ENCODE measurements around the gene TAF4. TPM values are rescaled to one million over a fixed set of nuclear protein-coding genes. Genes with fewer than 3 reads are reported as not detected.
"Not testable (repeated sequence)": the region's sequence is repeated elsewhere in the genome, so short reads cannot be mapped to it uniquely, and the experiment has no call there.

TAF4 gene
- total RNA-seq, 4 donors from 2014 or later: 13.9 to 22.0 (median 18.6) TPM

GRCh38 chr20:62087632-62088031 is 22.0 kb upstream of the TAF4 start:
- H3K27me3 ChIP-seq: no peaks in the 10 kb centered on the region
- H3K27ac ChIP-seq: no peak overlapping the region
- no peaks in the 10 kb centered on the region for H3K9me3 ChIP-seq
- intact Hi-C loops (cut with DNase I): no loop called here
- H3K36me3 ChIP-seq: no peaks in the 10 kb centered on the region
- H3K4me3 ChIP-seq (replicated peaks in 1 of 3): no peak overlapping the region
- DNase-seq: no peak
- H3K4me1 ChIP-seq: no peaks in the 10 kb centered on the region
- TF ChIP-seq CTCF (IDR thresholded peaks at IDR 0.05) (no peak), POLR2A (IDR thresholded peaks at IDR 0.05) (no peak)
- 90 to 92% methylated on average over 17 of the region's 17 CpGs for WGBS, 2 donors

DNA sequence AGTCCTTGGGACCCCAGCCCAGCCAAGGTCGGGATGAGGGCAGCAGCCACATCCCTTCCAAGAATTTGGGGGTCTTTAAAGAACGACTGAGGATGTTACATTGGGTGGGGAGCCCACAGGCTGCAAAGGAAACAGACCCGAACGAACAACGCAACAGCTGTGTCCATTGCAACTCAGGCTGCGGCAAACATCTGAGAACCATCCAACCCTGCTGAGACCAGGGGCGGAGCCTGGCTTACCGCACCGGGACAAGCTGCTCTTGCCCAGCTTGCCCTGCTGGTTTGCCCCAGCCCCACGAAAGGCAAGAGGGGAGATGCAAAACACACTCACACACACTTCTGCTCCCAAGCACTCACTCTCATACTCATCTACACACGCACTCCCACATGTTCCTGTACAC is 21.5 kb upstream of the TAF4 start:
- Histone ChIP-seq H3K4me3 (replicated peaks in 1 of 3) (no peak overlapping the region), H3K27me3 (no peaks in the 10 kb centered on the region), H3K27ac (no peak overlapping the region), H3K4me1 (no peaks in the 10 kb centered on the region), H3K9me3 (no peaks in the 10 kb centered on the region), H3K36me3 (no peaks in the 10 kb centered on the region)
- 20 to 21% methylated on average over 11 of the region's 11 CpGs for WGBS, 2 donors
- DNase-seq: no peak
- intact Hi-C loops (cut with DNase I): no loop called here
- no peak for TF ChIP-seq CTCF (IDR thresholded peaks at IDR 0.05)
- no peak for TF ChIP-seq POLR2A (IDR thresholded peaks at IDR 0.05)

DNA sequence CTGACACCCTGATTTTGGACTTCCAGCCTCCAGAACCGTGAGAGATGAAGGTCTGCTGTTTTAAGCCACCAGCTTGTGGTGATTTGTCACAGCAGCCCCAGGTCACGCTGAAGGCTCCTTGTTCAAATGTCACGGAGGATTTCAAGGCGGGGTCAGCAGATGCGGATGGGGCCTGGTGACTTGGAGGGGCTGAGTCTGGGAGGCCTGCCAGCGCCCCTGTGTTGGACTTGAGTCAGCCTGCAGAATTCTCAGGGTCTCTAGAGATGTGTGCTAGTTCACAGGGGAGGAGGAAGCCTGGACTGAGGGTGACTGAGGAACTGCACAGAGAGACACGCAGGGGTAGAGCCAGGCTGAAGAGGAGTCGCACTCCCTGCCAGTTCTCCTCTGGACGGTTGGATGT is 19.5 kb upstream of the TAF4 start:
- DNase-seq: no peak
- no peaks in the 10 kb centered on the region for H3K9me3 ChIP-seq
- H3K27ac ChIP-seq: no peak overlapping the region
- intact Hi-C loops (cut with DNase I): no loop called here
- no peaks in the 10 kb centered on the region for H3K4me1 ChIP-seq
- no peaks in the 10 kb centered on the region for H3K27me3 ChIP-seq
- no peak overlapping the region for H3K4me3 ChIP-seq (replicated peaks in 1 of 3)
- H3K36me3 ChIP-seq: no peaks in the 10 kb centered on the region
- 77 to 79% methylated on average over 9 of the region's 9 CpGs for WGBS, 2 donors
- TF ChIP-seq POLR2A (IDR thresholded peaks at IDR 0.05): no peak
- no peak for TF ChIP-seq CTCF (IDR thresholded peaks at IDR 0.05)

- H3K36me3 ChIP-seq; intact Hi-C loops (cut with DNase I); H3K4me1 ChIP-seq; H3K4me3 ChIP-seq (replicated peaks in 1 of 3); H3K9me3 ChIP-seq; H3K27ac ChIP-seq; H3K27me3 ChIP-seq; DNase-seq: not testable (repeated sequence)
- 84 to 87% methylated on average over 9 of the region's 9 CpGs for WGBS, 2 donors
These were observed 18.5 kb upstream of the TAF4 start for GRCh38 chr20:62084224-62084623.

GRCh38 chr20:62083312-62083711 is 17.6 kb upstream of the TAF4 start:
- no peak for DNase-seq
- intact Hi-C loops (cut with DNase I): no loop called here
- WGBS, 2 donors: 73 to 75% methylated on average over 5 of the region's 5 CpGs
- H3K27ac ChIP-seq: no peak overlapping the region
- no peaks in the 10 kb centered on the region for H3K36me3 ChIP-seq
- H3K27me3 ChIP-seq: no peaks in the 10 kb centered on the region
- TF ChIP-seq POLR2A (IDR thresholded peaks at IDR 0.05) (no peak), CTCF (IDR thresholded peaks at IDR 0.05) (no peak)
- H3K4me3 ChIP-seq (replicated peaks in 1 of 3): no peak overlapping the region
- H3K9me3 ChIP-seq: no peaks in the 10 kb centered on the region
- no peaks in the 10 kb centered on the region for H3K4me1 ChIP-seq

Data from thyroid gland (tissue), 4 donors.